NCI-H2196 treated with DMSO at 0.1 percent for 48 hours (cell line): ENCODE measurements around the gene ANKS3.

Source experiments
- DNase-seq: peaks from one replicate; lab custom pipeline; 2025; ENCODE audit not compliant: unreplicated experiment; lab: John Stamatoyannopoulos, UW

ANKS3 gene

GRCh38 chr16:4685776-4686496 lies 48.1 kb downstream of the ANKS3 start:
- no peak for DNase-seq

GRCh38 chr16:4685292-4685691 lies 48.8 kb downstream of the ANKS3 start:
- DNase-seq, result no peak

GRCh38 chr16:4684763-4685162 lies 49.3 kb downstream of the ANKS3 start:
- no peak for DNase-seq

- DNase-seq, result no peak
These were observed 49.9 kb downstream of the ANKS3 start for GRCh38 chr16:4684058-4684715.

- no peak for DNase-seq
These were observed 50.6 kb downstream of the ANKS3 start for GRCh38 chr16:4683255-4684057.

- DNase-seq, result no peak
These were observed 51.3 kb downstream of the ANKS3 start for GRCh38 chr16:4682616-4683254.

GRCh38 chr16:4682084-4682591 lies 51.9 kb downstream of the ANKS3 start:
- DNase-seq, result no peak

- DNase-seq, result no peak
These were observed 52.5 kb downstream of the ANKS3 start for GRCh38 chr16:4681471-4682083.

GRCh38 chr16:4680673-4681470 lies 53.2 kb downstream of the ANKS3 start:
- no peak for DNase-seq

- no peak for DNase-seq
These were observed 54.0 kb downstream of the ANKS3 start for GRCh38 chr16:4679850-4680636.

GRCh38 chr16:4679156-4679849 lies 54.8 kb downstream of the ANKS3 start:
- no peak for DNase-seq

GRCh38 chr16:4678596-4678995 lies 55.5 kb downstream of the ANKS3 start:
- DNase-seq, result no peak

- DNase-seq, result no peak
These were observed 56.1 kb downstream of the ANKS3 start for GRCh38 chr16:4677994-4678393.

GRCh38 chr16:4677390-4677789 lies 56.7 kb downstream of the ANKS3 start:
- no peak for DNase-seq

- DNase-seq, result no peak
These were observed 57.2 kb downstream of the ANKS3 start for GRCh38 chr16:4676831-4677230.

- no peak for DNase-seq
These were observed 57.9 kb downstream of the ANKS3 start for GRCh38 chr16:4675864-4676786.

- no peak for DNase-seq
These were observed 59.0 kb downstream of the ANKS3 start for GRCh38 chr16:4674926-4675530.
